ENCODE measurements around the gene PADI3.

DNA sequence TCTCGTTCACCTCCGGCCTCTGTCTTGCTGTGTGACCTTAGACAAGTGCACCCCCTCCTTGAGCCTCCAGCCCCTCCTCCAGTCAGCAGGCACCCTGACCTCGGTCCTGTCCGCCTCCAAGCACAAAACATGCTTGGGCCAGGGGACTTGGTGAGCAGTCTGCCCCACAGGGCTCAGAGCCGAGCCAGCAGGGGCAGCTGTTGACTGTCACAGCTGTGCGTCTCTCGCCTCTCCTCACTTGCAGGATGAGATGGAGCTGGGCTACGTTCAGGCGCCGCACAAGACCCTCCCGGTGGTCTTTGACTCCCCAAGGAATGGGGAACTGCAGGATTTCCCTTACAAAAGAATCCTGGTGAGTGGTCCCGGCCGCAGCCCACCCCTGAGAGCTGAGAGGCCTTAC is 24.2 kb downstream of the PADI3 start:
- TF ChIP-seq, protein P1, sequence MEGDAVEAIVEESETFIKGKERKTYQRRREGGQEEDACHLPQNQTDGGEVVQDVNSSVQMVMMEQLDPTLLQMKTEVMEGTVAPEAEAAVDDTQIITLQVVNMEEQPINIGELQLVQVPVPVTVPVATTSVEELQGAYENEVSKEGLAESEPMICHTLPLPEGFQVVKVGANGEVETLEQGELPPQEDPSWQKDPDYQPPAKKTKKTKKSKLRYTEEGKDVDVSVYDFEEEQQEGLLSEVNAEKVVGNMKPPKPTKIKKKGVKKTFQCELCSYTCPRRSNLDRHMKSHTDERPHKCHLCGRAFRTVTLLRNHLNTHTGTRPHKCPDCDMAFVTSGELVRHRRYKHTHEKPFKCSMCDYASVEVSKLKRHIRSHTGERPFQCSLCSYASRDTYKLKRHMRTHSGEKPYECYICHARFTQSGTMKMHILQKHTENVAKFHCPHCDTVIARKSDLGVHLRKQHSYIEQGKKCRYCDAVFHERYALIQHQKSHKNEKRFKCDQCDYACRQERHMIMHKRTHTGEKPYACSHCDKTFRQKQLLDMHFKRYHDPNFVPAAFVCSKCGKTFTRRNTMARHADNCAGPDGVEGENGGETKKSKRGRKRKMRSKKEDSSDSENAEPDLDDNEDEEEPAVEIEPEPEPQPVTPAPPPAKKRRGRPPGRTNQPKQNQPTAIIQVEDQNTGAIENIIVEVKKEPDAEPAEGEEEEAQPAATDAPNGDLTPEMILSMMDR (IDR thresholded peaks at IDR 0.05) = no peak
- TF ChIP-seq POLR2A (IDR thresholded peaks at IDR 0.05) (no peak), POLR2AphosphoS5 (IDR thresholded peaks at IDR 0.05) (no peak), EP300 (IDR thresholded peaks at IDR 0.05) (no peak)
